ENCODE data around the gene TMEM185B.
"Not testable (repeated sequence)": the region's sequence is repeated elsewhere in the genome, so short reads cannot be mapped to it uniquely, and the experiment has no call there.

Gene TMEM185B

GRCh38 chr2:120223034-120223912 lies at the start of gene TMEM185B:
TSS of gene TMEM185B (minus strand) at chr2:120223400. CDS start at chr2:120222976, 424 bp downstream.
- H3K4me3 Mint-ChIP-seq: peak within 1 kb of the TSS; percentile 81
- peak within 1 kb of the TSS; percentile 83 for H3K27ac Mint-ChIP-seq
- peaks cover 25% of the 10 kb centered on the region for H3K36me3 Mint-ChIP-seq
- peaks cover 58% of the 10 kb centered on the region for H3K4me1 Mint-ChIP-seq (ENCODE audit: low read depth)
- no peaks in the 10 kb centered on the region for H3K27me3 Mint-ChIP-seq
- no peaks in the 10 kb centered on the region for H3K9me3 Mint-ChIP-seq (ENCODE audit: low read depth)

GRCh38 chr2:120271711-120272379 lies 48.6 kb upstream of the TMEM185B start:
- H3K27me3 Mint-ChIP-seq: no peaks in the 10 kb centered on the region
- H3K27ac Mint-ChIP-seq: no peak overlapping the region
- H3K9me3 Mint-ChIP-seq (ENCODE audit: low read depth): no peaks in the 10 kb centered on the region
- H3K4me3 Mint-ChIP-seq: no peak overlapping the region
- peaks cover 21% of the 10 kb centered on the region for H3K4me1 Mint-ChIP-seq (ENCODE audit: low read depth)
- H3K36me3 Mint-ChIP-seq: peaks cover 9% of the 10 kb centered on the region

GRCh38 chr2:120269816-120270215 lies 46.6 kb upstream of the TMEM185B start:
- H3K27me3 Mint-ChIP-seq: no peaks in the 10 kb centered on the region
- no peak overlapping the region for H3K27ac Mint-ChIP-seq
- H3K4me3 Mint-ChIP-seq: no peak overlapping the region
- peaks cover 32% of the 10 kb centered on the region for H3K4me1 Mint-ChIP-seq (ENCODE audit: low read depth)
- H3K9me3 Mint-ChIP-seq (ENCODE audit: low read depth): no peaks in the 10 kb centered on the region
- peaks cover 9% of the 10 kb centered on the region for H3K36me3 Mint-ChIP-seq

- Mint-ChIP-seq H3K36me3 (peaks cover 12% of the 10 kb centered on the region), H3K27me3 (no peaks in the 10 kb centered on the region), H3K27ac (peak overlapping the region; percentile 41), H3K4me1 (ENCODE audit: low read depth) (peaks cover 35% of the 10 kb centered on the region), H3K4me3 (peak overlapping the region; percentile 7), H3K9me3 (ENCODE audit: low read depth) (no peaks in the 10 kb centered on the region)
Measured at GRCh38 chr2:120269076-120269744, 46.0 kb upstream of the TMEM185B start.

GRCh38 chr2:120267348-120267747 lies 44.1 kb upstream of the TMEM185B start:
- Mint-ChIP-seq H3K27me3 (no peaks in the 10 kb centered on the region), H3K4me3 (peak overlapping the region; percentile 14), H3K4me1 (ENCODE audit: low read depth) (peaks cover 35% of the 10 kb centered on the region), H3K9me3 (ENCODE audit: low read depth) (no peaks in the 10 kb centered on the region), H3K27ac (peak overlapping the region; percentile 94), H3K36me3 (peaks cover 12% of the 10 kb centered on the region)

- no peaks in the 10 kb centered on the region for H3K27me3 Mint-ChIP-seq
- peak overlapping the region; percentile 82 for H3K27ac Mint-ChIP-seq
- peaks cover 35% of the 10 kb centered on the region for H3K4me1 Mint-ChIP-seq (ENCODE audit: low read depth)
- no peaks in the 10 kb centered on the region for H3K9me3 Mint-ChIP-seq (ENCODE audit: low read depth)
- H3K4me3 Mint-ChIP-seq: no peak overlapping the region
- peaks cover 14% of the 10 kb centered on the region for H3K36me3 Mint-ChIP-seq
Measured at GRCh38 chr2:120265006-120265405, 41.8 kb upstream of the TMEM185B start.

GRCh38 chr2:120262761-120263428 lies 39.7 kb upstream of the TMEM185B start:
- Mint-ChIP-seq H3K4me3 (no peak overlapping the region), H3K27ac (no peak overlapping the region), H3K4me1 (ENCODE audit: low read depth) (peaks cover 29% of the 10 kb centered on the region), H3K9me3 (ENCODE audit: low read depth) (no peaks in the 10 kb centered on the region), H3K27me3 (no peaks in the 10 kb centered on the region), H3K36me3 (peaks cover 15% of the 10 kb centered on the region)

GRCh38 chr2:120262150-120262549 lies 39.0 kb upstream of the TMEM185B start:
- H3K27ac Mint-ChIP-seq: no peak overlapping the region
- H3K9me3 Mint-ChIP-seq (ENCODE audit: low read depth): no peaks in the 10 kb centered on the region
- no peaks in the 10 kb centered on the region for H3K27me3 Mint-ChIP-seq
- peaks cover 33% of the 10 kb centered on the region for H3K4me1 Mint-ChIP-seq (ENCODE audit: low read depth)
- H3K36me3 Mint-ChIP-seq: peaks cover 16% of the 10 kb centered on the region
- no peak overlapping the region for H3K4me3 Mint-ChIP-seq

GRCh38 chr2:120261387-120262006 lies 38.3 kb upstream of the TMEM185B start:
- no peak overlapping the region for H3K4me3 Mint-ChIP-seq
- peaks cover 17% of the 10 kb centered on the region for H3K36me3 Mint-ChIP-seq
- no peaks in the 10 kb centered on the region for H3K27me3 Mint-ChIP-seq
- H3K27ac Mint-ChIP-seq: no peak overlapping the region
- peaks cover 33% of the 10 kb centered on the region for H3K4me1 Mint-ChIP-seq (ENCODE audit: low read depth)
- H3K9me3 Mint-ChIP-seq (ENCODE audit: low read depth): no peaks in the 10 kb centered on the region

- no peaks in the 10 kb centered on the region for H3K9me3 Mint-ChIP-seq (ENCODE audit: low read depth)
- H3K36me3 Mint-ChIP-seq: peaks cover 21% of the 10 kb centered on the region
- no peaks in the 10 kb centered on the region for H3K27me3 Mint-ChIP-seq
- no peak overlapping the region for H3K27ac Mint-ChIP-seq
- peaks cover 40% of the 10 kb centered on the region for H3K4me1 Mint-ChIP-seq (ENCODE audit: low read depth)
- H3K4me3 Mint-ChIP-seq: no peak overlapping the region
Measured at GRCh38 chr2:120260736-120261135, 37.5 kb upstream of the TMEM185B start.

GRCh38 chr2:120259939-120260338 lies 36.7 kb upstream of the TMEM185B start:
- H3K36me3 Mint-ChIP-seq: peaks cover 21% of the 10 kb centered on the region
- not testable (repeated sequence) for H3K9me3 Mint-ChIP-seq (ENCODE audit: low read depth); H3K4me3 Mint-ChIP-seq; H3K27me3 Mint-ChIP-seq; H3K27ac Mint-ChIP-seq
- H3K4me1 Mint-ChIP-seq (ENCODE audit: low read depth): peaks cover 42% of the 10 kb centered on the region

GRCh38 chr2:120258196-120258595 lies 35.0 kb upstream of the TMEM185B start:
- peaks cover 17% of the 10 kb centered on the region for H3K36me3 Mint-ChIP-seq
- H3K4me1 Mint-ChIP-seq (ENCODE audit: low read depth): peaks cover 51% of the 10 kb centered on the region
- no peaks in the 10 kb centered on the region for H3K27me3 Mint-ChIP-seq
- no peaks in the 10 kb centered on the region for H3K9me3 Mint-ChIP-seq (ENCODE audit: low read depth)
- no peak overlapping the region for H3K27ac Mint-ChIP-seq
- peak overlapping the region; percentile 20 for H3K4me3 Mint-ChIP-seq

GRCh38 chr2:120257522-120257921 lies 34.3 kb upstream of the TMEM185B start:
- Mint-ChIP-seq H3K36me3 (peaks cover 17% of the 10 kb centered on the region), H3K27ac (no peak overlapping the region), H3K9me3 (ENCODE audit: low read depth) (no peaks in the 10 kb centered on the region), H3K4me3 (no peak overlapping the region), H3K4me1 (ENCODE audit: low read depth) (peaks cover 51% of the 10 kb centered on the region), H3K27me3 (no peaks in the 10 kb centered on the region)

- H3K9me3 Mint-ChIP-seq (ENCODE audit: low read depth): no peaks in the 10 kb centered on the region
- peaks cover 17% of the 10 kb centered on the region for H3K36me3 Mint-ChIP-seq
- H3K27ac Mint-ChIP-seq: peak overlapping the region; percentile 41
- H3K27me3 Mint-ChIP-seq: no peaks in the 10 kb centered on the region
- H3K4me1 Mint-ChIP-seq (ENCODE audit: low read depth): peaks cover 58% of the 10 kb centered on the region
- H3K4me3 Mint-ChIP-seq: peak overlapping the region; percentile 20
Measured at GRCh38 chr2:120256651-120257000, 33.4 kb upstream of the TMEM185B start.

All from activated naive CD8-positive, alpha-beta T cell (primary cell).